ENCODE results near the gene ANKRD45.
"Not testable (repeated sequence)": the region's sequence is repeated elsewhere in the genome, so short reads cannot be mapped to it uniquely, and the experiment has no call there.

Gene ANKRD45

DNA sequence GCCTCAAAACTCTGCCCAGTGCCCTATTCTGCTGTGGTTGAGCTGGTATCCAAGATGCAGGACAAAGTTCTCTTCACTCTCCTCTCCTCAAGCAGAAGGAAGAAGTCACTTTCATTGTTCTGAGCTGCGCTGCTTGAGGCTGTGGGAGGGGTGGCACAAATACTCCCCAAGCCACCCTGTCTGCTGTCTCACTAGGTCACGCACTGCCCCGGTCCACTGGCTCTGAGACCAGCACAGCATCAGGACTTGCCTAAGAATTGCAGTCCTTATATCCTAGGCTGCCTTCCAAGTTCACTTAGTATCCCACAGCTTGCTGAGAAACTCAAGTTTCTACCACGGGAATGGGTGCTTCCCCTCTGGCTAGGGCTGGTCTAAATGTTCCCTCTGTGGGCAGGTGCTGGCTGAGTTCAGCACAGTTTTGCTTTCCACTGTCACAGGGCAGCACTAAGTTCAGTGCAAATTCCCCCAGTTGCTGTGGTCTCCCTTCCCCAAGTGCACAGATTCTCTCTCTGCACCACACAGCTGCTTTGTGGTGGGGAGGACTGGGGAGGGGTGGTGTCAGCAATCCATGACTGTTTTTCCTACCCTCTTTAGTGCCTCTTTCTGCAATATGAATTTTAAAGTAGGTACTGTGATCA is 99.2 kb downstream of the ANKRD45 start:
- in situ Hi-C loops (cut with MboI; ENCODE audit: low sequenced_read_pairs, unreplicated experiment) = no loop called here
- DNase-seq (ENCODE audit: low spot score) = no peak
- TF ChIP-seq, protein P1, sequence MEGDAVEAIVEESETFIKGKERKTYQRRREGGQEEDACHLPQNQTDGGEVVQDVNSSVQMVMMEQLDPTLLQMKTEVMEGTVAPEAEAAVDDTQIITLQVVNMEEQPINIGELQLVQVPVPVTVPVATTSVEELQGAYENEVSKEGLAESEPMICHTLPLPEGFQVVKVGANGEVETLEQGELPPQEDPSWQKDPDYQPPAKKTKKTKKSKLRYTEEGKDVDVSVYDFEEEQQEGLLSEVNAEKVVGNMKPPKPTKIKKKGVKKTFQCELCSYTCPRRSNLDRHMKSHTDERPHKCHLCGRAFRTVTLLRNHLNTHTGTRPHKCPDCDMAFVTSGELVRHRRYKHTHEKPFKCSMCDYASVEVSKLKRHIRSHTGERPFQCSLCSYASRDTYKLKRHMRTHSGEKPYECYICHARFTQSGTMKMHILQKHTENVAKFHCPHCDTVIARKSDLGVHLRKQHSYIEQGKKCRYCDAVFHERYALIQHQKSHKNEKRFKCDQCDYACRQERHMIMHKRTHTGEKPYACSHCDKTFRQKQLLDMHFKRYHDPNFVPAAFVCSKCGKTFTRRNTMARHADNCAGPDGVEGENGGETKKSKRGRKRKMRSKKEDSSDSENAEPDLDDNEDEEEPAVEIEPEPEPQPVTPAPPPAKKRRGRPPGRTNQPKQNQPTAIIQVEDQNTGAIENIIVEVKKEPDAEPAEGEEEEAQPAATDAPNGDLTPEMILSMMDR (IDR thresholded peaks at IDR 0.05; ENCODE audit: borderline replicate concordance, control extremely low read depth, extremely low read depth, insufficient read depth, missing control alignments) = no peak

DNA sequence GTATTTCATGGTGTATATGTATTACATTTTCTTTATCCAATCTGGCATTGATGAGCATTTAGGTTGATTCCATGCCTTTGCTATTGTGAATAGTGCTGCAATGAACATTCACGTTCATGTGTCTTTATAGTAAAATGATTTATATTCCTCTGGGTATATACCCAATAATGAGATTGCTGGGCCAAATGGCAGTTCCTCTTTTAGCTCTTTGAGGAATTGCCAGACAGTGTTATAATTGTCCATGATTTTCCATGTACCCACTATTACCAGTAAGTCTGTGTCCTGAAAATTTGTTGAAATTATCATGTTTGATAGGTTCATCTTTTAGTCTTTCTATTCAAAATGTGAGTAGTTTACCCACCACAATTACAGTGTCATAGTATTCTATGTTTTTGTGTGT is 101.2 kb downstream of the ANKRD45 start:
- TF ChIP-seq, protein P1 (IDR thresholded peaks at IDR 0.05; ENCODE audit: borderline replicate concordance, control extremely low read depth, extremely low read depth, insufficient read depth, missing control alignments) = no peak
- DNase-seq (ENCODE audit: low spot score) = no peak
- in situ Hi-C loops (cut with MboI; ENCODE audit: low sequenced_read_pairs, unreplicated experiment) = no loop called here

DNA sequence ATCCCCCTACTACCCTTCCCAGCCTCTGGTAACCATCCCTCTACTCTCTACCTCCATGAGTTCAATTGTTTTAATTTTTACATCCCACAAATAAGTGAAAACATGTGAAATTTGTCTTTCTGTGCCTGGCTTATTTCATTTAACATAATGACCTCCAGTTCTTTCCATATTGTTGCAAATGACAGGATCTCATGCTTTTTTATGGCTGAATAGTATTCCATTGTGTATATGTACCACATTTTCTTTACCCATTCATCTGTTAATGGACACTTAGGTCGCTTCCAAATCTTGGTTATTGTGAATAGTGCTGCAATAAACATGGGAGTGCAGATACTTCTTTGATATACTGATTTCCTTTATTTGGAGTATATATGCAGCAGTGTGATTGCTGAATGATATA is 105.8 kb downstream of the ANKRD45 start:
- DNase-seq (ENCODE audit: low spot score); in situ Hi-C loops (cut with MboI; ENCODE audit: low sequenced_read_pairs, unreplicated experiment): not testable (repeated sequence)

DNA sequence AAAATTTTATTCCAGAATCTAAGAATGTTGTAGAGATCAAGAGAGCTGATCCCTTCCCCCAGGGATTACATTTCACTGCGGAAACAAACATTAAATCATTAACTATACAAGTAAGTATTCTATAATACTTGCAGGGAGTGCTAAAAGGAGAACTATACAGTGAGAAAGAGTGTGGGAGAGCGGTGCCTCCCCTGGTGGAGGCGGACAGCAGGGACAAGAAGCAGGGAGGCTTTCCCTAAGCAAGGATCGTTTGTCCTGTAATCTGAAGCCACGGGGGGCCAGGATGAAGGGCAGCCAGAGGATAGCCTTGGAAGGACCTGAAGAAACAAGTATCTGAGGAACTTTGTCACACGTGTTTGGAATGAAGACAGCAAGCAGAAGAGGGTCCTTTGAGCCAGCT is 106.8 kb downstream of the ANKRD45 start:
- TF ChIP-seq, protein P1 (IDR thresholded peaks at IDR 0.05; ENCODE audit: borderline replicate concordance, control extremely low read depth, extremely low read depth, insufficient read depth, missing control alignments) = no peak
- in situ Hi-C loops (cut with MboI; ENCODE audit: low sequenced_read_pairs, unreplicated experiment) = no loop called here

DNA sequence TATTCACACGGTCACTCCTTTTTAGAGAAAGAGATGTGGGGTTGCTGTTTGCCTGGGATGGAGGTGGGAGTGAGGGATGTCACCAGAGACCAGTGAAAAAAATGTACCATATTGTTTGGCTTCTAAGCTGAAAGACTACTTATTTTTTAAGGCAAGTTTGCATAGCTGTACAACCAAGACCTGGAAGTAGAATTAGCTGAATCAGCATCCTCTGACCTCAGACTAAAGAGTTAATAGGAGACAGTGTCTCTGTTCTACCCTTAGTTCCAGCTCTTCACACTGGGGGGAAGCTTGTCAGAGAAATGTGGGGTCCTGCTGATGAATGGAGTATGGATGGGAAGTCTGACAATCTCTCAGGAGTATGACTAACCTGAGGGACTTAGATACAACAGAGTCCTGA is 108.4 kb downstream of the ANKRD45 start:
- TF ChIP-seq, protein P1 (IDR thresholded peaks at IDR 0.05; ENCODE audit: borderline replicate concordance, control extremely low read depth, extremely low read depth, insufficient read depth, missing control alignments) = no peak
- no peak for DNase-seq (ENCODE audit: low spot score)
- in situ Hi-C loops (cut with MboI; ENCODE audit: low sequenced_read_pairs, unreplicated experiment) = no loop called here

More for the DNA sequence above, 106.8 kb downstream of the ANKRD45 start:
- no peak for DNase-seq (ENCODE audit: low spot score)

DNA sequence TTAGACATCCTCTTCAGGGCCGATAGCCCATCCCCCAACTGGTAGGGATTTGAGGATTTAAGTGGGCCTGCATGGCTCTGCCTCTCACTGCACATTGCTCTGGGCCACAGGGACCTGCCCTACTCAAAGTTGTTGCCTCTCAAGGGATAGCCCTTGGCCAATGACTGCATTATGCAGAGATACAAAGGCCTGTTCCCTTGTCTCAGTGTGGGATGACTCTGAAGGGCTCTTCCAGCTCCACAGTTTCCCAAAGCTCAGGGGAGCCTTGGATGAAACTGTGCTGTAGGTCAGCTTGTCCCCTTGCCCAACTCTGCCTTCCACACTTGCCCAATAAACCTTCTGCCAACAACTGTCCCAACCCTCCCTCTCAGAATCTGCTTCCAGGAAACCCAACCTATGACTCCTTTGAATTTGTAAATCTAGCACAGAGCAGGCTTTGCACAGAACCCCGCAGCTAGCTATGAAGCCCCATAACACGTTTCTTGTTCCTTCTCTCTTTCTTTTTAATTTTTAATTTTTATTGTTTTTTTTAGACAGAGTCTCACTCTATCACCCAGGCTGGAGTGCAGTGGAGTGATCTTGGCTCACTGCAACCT is 109.3 kb downstream of the ANKRD45 start:
- TF ChIP-seq, protein P1 (IDR thresholded peaks at IDR 0.05; ENCODE audit: borderline replicate concordance, control extremely low read depth, extremely low read depth, insufficient read depth, missing control alignments) = no peak
- no peak for DNase-seq (ENCODE audit: low spot score)
- in situ Hi-C loops (cut with MboI; ENCODE audit: low sequenced_read_pairs, unreplicated experiment) = no loop called here

Measured in GM13976 (cell line).